Stimulated activated CD4-positive, alpha-beta T cell treated with anti-CD3 and anti-CD28 coated beads, Interleukin-12 subunit alpha, Interleukin-12 subunit beta, amount 100 ng/mL, for 48 hours (primary cell): Measurements from ENCODE around the gene GNPNAT1.
"Not testable (repeated sequence)": the region's sequence is repeated elsewhere in the genome, so short reads cannot be mapped to it uniquely, and the experiment has no call there.

Experiments used
- DNase-seq, 3 donors: peaks; one replicate each; pipeline ENCODE4 v3.0.0-alpha.2; 2020; ENCODE audit warnings: low read depth in 2 of 3, low spot score in 1 of 3

GNPNAT1 gene

DNA sequence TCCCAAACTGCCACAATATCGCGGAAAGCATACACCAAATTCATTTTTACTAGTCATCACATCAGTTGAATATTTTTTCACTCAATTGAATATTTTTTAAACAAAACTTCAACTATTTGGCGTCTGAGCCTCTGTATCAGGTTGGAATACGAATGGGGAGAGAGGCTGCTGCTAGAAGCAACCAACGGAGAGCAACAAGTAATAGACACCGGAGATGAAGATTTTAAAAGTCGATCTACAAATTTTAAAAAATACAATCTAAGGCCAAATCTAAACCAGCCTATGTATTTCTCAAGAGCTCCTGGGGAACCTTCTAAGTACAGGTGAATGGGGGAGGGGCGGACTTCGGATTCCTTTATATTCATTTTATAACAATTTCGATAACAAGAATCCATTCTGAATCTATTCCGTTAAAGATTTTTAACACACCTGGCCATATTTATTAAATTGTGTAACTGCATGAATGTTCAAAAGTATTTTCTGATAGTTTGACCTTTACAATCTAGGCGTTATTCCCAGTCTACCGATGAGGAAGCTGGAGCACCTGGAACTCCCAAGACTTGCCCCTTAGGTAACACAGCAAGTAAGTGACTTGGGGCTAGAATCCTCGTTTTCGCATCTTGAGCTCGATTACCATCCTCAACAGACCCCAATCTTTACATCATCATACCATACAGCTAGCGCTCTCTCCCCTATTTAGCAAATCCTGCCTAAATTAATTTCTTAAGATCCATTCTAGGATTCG lies 1.2 kb downstream of the GNPNAT1 start:
- DNase-seq = no peak

DNA sequence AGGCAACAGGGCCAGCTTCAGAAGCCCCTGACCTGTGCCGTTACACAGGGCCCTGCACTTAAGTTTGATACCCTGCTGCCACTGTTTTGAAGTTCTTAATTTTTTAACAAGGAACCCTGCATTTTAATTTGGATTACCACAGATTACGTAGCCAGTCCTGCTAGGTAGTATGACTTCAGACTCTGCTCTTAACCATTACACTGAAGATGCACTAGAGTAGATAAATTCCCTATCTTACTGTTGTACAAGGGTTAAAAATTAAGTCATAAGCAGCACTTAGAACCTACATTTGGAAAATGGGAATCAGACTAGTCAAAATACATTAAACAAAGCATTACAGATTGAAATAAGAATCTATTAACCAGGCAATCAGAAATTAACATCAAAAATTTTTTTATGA lies 2.3 kb downstream of the GNPNAT1 start:
- DNase-seq = no peak

DNA sequence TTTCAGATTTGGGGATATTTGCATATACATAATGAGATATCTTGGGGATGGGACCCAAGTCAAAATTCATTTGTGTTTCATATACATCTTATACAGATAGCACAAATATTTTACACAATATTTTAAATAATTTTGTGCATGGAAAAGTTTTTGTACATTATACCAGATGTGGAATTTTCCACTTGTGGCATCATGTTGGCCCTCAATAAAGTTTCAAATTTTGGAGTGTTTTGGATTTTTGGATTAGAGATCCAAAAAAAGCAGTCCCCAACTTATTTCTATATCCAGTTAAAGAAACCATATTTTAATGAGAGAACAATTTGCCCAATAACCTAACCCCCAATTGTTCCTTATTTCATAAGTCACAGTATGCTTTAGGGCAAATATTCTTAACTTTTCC lies 4.5 kb downstream of the GNPNAT1 start:
- no peak for DNase-seq

DNA sequence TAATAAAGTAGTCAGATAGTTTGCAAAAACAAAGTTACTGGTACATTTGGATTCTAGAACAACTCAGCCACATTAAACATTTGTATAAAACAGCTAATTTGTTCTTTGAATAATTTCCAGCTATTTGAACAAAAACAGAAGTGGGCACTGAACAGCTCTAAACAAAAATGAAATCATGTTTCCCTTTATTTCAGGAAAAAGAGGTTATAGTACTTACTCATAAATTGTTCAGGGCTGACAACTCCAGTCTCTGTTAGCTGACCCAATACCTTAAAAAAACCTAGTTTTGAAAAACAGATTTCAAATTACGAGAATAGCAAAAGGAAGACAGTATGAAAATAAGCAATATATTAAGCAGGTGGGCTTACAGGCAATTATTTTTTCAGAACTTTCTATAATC lies 8.2 kb downstream of the GNPNAT1 start:
- DNase-seq = no peak

DNA sequence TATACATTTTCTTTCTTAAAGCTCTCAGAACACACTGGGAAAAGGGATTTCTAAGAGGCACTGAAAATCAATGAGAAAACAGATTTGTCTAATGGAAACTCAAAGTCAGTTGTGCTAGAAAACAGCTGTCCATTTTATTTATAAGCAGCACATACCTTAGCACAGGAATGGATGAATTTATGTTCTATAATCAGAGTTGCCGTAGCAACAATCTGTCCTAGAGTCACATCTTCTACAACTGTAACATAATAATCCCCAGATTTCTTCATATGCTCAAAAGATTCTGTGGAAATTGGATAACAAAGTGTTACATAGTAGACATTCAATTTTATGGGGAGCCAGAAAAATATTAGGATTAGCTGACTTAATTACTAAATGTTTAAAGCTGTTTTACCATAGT lies 9.8 kb downstream of the GNPNAT1 start:
- no peak for DNase-seq

GRCh38 chr14:52780893-52781292 lies 10.5 kb downstream of the GNPNAT1 start:
- DNase-seq = no peak

- DNase-seq = no peak
Observed at GRCh38 chr14:52778702-52779101, 12.7 kb downstream of the GNPNAT1 start.

DNA sequence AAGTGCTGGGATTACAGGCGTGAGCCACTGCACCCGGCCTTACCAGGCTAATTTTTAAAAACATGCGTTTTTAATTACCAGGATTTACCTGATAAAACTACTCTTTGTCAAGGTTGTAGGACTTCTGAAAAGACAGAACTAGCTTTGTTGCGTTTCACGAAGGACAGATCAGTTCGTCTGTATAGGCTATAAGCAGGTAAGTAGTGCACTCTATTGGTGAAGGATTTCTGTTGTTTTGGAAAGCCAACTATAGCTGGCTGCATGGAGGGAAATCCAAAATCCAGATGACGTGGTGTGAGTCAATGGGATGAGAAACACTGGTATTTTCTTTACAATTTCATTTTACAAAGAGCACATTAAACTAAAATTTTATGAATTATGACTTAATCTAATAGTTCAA lies 14.6 kb downstream of the GNPNAT1 start:
- no peak for DNase-seq

- no peak for DNase-seq
Observed at GRCh38 chr14:52769887-52770286, 21.5 kb downstream of the GNPNAT1 start.

DNA sequence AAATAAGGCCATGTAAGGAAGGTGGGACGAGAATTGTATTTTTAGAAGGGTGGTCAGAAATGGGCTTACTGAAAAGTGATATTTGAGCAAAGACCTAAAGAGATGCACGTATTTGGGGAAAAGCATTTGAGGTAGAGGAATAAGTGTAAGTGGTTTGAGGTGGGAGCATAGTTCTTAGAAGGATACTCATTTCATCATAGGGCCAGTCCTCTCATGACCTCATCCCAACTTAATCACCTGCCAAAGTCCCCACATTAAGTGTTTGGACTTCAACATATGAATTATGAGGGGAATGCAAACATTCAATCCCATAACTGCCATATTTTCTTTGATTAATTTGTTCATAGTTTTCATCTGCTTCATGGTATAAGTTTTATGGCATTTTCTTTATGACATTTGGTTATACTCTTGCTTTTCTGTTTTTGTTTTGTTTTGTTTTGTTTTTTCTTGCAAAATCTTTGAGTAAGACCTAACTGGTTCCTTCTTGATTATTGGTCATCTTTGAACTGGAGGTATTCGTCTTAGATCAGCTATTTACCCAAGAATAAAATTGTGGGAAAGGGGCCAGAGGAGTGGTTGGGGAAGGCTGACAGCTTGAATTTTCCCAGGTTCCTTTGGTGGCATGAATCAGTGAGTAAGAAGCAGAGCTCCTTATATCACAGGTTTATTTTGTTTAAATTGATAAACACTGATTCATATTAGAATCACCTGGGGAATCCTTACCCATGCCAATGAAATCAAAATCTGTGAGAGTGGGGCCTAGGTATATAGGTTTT lies 24.2 kb downstream of the GNPNAT1 start:
- no peak for DNase-seq

- DNase-seq = not testable (repeated sequence)
Observed at GRCh38 chr14:52762923-52763322, 28.5 kb downstream of the GNPNAT1 start.

DNA sequence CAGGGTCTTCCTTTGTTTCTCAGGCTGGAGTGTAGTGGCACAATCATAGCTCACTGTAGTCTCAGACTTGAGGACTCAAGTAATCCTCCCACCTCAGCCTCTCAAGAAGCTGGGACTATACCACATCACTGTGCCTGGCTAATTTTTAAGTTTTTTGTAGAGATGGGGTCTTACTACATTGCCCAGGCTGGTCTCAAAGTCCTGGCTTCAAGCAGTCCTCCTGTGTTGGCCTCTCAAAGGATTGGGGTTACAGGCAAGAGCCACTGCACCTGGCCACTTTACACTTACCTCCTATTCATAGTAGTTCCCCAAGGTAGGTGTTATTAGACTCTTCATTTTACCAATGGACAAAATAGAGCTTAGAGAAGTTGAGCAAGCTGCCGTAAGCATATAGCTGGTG lies 32.3 kb downstream of the GNPNAT1 start:
- no peak for DNase-seq

DNA sequence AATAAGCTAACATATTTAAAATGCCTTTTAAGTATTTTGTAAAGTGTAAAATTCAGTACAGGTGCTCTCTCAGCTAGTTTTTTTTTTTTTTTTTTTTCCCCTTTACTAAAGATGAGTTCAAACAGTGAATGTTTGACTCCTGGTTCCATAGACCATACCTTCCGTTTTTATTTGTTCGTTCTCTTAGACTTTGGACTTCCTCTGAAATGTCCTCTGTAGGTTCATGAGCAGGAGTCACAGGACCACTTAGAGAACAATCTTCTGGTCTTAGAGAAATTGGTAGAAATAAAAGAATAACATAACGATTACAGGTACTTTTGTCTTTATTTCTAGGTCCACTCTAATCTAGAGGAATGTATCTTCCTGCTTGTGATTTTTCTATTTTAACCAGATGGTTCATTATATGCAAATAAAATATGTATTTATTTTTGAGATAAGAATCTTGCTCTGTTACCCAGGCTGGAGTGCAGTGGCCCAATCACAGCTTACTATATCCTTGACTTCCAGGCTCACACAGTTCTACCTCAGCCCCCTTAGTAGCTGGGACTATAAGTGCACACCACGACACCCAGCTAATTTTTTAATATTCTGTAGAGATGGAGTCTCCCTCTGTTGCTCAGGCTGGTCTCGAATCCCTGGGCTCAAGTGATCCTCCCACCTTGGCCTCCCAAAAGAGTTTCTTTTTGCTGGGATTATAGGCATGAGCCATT lies 35.6 kb downstream of the GNPNAT1 start:
- no peak for DNase-seq

DNA sequence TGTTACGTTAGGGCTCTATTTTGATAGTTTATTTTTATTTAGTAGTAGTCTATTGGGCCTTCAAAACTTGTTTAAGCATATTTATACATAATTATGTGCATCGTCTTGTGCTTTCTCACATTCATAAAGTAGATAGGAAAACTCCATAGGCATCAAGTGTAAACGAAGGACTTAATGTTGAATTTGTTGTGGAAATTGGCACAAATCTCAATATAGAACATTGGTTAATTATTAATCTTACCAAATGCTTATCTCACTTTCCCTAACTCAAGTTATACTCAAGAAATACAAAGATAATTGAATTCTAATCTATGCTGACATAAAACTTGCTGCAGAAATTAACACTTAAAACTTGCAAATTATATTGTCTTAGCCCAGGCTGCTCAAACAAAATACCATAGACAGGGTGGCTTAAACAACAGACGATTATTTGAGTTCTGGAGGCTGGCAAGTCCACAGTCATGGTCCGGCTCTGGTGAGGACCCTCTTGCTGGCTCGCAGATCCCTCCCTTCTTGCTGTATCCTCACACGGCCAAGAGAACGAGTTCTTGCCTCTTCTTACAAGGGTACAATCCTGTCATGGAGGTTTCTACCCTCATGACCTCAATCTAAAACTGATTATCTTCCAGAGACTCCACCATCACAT lies 42.6 kb downstream of the GNPNAT1 start:
- no peak for DNase-seq

DNA sequence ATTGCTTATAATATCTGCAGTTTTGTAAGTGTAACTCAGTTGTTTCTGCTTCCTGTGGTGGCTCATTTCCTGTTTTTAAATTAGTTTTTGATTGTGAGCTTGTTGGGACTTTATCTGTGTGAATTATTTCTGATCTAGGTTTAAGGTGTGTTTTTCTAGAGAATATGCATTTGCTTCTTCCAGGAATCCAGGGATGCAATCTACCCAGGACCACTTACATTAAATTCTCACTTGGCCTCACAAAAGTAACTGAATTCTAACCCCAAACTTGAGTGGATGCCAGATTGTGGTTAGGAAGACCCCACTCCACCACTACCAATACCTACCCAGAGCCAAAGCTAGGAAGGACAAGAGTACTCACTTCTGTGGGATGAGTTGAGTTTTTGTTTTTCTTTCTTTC lies 49.5 kb downstream of the GNPNAT1 start:
- no peak for DNase-seq

GRCh38 chr14:52740751-52741150 lies 50.7 kb downstream of the GNPNAT1 start:
- DNase-seq = no peak

GRCh38 chr14:52738409-52738808 lies 53.0 kb downstream of the GNPNAT1 start:
- no peak for DNase-seq

DNA sequence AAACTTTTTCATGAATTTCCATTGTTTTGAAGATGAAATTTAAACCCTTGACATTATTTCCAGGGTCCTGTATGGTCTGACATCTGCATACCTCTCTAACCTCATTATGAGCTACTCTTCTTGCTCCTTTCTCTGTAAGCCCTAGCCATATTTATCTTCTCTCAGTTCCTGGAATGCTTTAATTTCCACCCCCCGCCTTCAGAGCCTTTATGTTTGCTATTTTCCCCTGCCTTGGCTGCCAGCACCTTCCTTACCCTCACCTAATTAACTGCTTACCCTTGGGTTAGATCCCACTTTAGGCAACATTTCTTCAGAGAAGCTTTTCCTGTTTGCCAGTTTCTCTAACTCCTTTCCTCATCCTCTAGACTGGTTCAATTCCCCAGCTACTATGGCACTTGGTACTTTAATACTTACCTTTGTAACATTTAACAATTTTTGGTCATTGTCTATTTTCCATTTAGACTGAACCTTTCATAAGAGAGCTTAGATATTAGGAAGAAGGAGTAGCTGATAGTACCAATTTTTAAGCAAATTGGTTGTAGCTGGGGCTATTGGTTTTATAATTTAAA lies 55.4 kb downstream of the GNPNAT1 start:
- DNase-seq = no peak

DNA sequence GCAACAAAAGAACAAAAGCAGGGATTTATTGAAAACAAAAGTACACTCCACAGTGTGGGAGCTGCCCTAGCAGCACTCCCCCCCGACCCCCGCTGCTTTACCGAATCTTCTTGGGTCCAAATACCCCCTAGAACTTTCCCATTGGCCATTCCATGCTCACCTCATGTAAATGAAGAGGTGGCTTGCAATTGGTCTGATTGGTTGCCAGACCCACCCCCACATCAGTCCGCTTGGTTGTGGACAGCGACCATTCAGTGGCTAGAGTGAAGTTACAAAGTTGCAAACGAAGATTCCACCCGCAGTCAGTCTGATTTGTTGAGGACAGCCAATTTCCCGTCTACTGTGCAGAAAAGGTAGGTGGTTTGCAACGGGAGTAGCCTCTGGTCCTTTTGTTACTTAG lies 57.6 kb downstream of the GNPNAT1 start:
- DNase-seq = no peak

GRCh38 chr14:52730709-52731111 lies 60.7 kb downstream of the GNPNAT1 start:
- DNase-seq = no peak
